AG10803 (cell line): Measurements from ENCODE around the gene LMTK3.
"Not testable (repeated sequence)": the region's sequence is repeated elsewhere in the genome, so short reads cannot be mapped to it uniquely, and the experiment has no call there.

Experiments used
- DNase-seq: peaks from one replicate; pipeline ENCODE4 v3.0.0; 2010; ENCODE audit warnings: low read depth
- H3K4me3 ChIP-seq: 2 replicates; pipeline ENCODE4 v1.5.1; 2011; ENCODE audit warnings: mild to moderate bottlenecking, low read length, control low read depth
- CTCF ChIP-seq: conservative IDR thresholded peaks from 2 replicates; pipeline ENCODE4 v1.5.1; 2011; ENCODE audit warnings: mild to moderate bottlenecking, low read length, control low read depth, inconsistent platforms

Gene LMTK3

GRCh38 chr19:48520134-48520533, 8.5 kb upstream of the LMTK3 start:
- no peak overlapping the region for H3K4me3 ChIP-seq
- TF ChIP-seq CTCF, result no peak
- no peak for DNase-seq

- DNase-seq, result not testable (repeated sequence)
Observed at GRCh38 chr19:48519426-48519825, 7.8 kb upstream of the LMTK3 start.

GRCh38 chr19:48518207-48518606, 6.6 kb upstream of the LMTK3 start:
- DNase-seq, result no peak
- H3K4me3 ChIP-seq, result no peak overlapping the region
- no peak for TF ChIP-seq CTCF

More at GRCh38 chr19:48519426-48519825, 7.8 kb upstream of the LMTK3 start:
- not testable (repeated sequence) for H3K4me3 ChIP-seq

- H3K4me3 ChIP-seq, result no peak overlapping the region
- TF ChIP-seq CTCF, result no peak
- DNase-seq, result no peak
Observed at GRCh38 chr19:48516536-48516935, 4.9 kb upstream of the LMTK3 start.

- TF ChIP-seq CTCF, result no peak
- no peak overlapping the region for H3K4me3 ChIP-seq
- DNase-seq, result no peak
Observed at GRCh38 chr19:48514123-48514458, 2.5 kb upstream of the LMTK3 start.

DNA sequence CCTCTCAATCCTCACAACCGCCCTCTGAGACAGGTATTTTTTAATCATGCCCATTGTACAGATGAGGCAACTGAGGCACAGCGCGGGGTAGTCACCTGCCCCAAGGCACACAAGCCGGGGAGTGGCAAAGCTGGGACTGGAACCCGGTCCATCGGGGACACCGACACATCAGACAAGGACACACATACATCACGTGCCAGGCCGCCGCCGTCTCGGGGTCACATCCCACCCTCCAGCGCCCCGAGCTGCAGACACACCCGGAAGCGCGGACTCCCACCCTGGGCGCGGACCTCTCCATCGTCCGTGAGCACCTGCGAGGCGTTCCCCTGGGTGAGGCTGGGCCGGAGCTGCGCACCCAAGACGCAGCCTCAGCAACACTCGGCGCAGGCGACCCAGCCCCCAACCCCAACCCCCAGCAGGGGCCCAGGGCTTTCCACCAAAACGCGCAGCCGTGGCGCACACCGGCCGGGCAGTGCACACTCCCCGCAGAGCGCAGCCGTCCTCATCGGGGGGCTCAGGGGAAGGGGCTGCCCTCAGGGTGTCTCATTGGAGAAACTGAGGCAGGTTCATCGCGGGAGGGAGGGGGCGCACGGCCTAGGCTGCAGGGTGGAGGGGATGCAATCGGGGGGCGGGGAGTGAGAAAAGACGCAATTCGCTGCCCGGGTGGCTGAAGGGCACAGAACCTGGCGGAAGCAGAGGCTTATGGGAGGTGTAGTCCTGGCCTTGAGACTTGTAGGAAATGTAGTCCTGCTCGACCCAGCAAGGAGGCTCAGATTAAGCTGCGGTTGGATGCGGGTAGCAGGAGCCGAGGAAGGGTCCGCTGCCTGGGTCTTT, 1.9 kb upstream of the LMTK3 start:
- DNase-seq, result peak; percentile 53
- H3K4me3 ChIP-seq, result peak overlapping the region; percentile 60
- no peak for TF ChIP-seq CTCF

- no peak overlapping the region for H3K4me3 ChIP-seq
- no peak for DNase-seq
- TF ChIP-seq CTCF, result no peak
Observed at GRCh38 chr19:48512504-48513288, 1.1 kb upstream of the LMTK3 start.
